HL-60 (cell line): ENCODE measurements around the gene VOPP1.

ENCODE experiments used
- GABPA ChIP-seq: IDR thresholded peaks from 2 replicates; pipeline ENCODE4 v1.6.1; 2012; ENCODE audit warnings: low read depth
- POLR2AphosphoS5 ChIP-seq: IDR thresholded peaks from 2 replicates; pipeline ENCODE4 v1.6.1; 2012; ENCODE audit warnings: low read depth
- SPI1 ChIP-seq: IDR thresholded peaks from 2 replicates; pipeline ENCODE4 v1.6.1; 2012; ENCODE audit warnings: low read depth, mild to moderate bottlenecking, borderline replicate concordance
- TF ChIP-seq, protein P1 (sequence below): IDR thresholded peaks from one replicate; pipeline ENCODE4 v1.5.1; 2011; ENCODE audit warnings: low read length, control low read depth, inconsistent platforms; ENCODE audit not compliant: insufficient read depth
- TF ChIP-seq, protein P2 (sequence below): IDR thresholded peaks from 2 replicates; pipeline ENCODE4 v1.6.1; 2012; ENCODE audit warnings: low read depth; ENCODE audit not compliant: insufficient replicate concordance

DNA sequence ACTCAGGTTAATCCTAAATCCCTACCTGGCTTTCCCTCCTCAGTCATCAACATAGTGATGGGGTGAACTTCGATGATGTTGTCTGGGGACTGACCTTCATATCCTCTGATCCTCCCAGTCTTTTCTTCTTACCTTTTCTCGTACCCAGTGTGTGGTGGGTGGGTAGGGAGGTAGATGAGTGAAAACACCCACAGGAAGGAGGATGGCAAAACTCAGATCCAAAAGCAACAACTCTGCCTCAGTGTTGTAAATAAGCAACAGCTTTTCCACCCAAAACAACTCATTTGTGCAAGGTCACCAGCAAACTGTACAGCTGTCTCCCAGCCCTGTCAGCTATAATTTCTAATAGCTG is 38.6 kb downstream of the VOPP1 start:
- TF ChIP-seq, protein P1, sequence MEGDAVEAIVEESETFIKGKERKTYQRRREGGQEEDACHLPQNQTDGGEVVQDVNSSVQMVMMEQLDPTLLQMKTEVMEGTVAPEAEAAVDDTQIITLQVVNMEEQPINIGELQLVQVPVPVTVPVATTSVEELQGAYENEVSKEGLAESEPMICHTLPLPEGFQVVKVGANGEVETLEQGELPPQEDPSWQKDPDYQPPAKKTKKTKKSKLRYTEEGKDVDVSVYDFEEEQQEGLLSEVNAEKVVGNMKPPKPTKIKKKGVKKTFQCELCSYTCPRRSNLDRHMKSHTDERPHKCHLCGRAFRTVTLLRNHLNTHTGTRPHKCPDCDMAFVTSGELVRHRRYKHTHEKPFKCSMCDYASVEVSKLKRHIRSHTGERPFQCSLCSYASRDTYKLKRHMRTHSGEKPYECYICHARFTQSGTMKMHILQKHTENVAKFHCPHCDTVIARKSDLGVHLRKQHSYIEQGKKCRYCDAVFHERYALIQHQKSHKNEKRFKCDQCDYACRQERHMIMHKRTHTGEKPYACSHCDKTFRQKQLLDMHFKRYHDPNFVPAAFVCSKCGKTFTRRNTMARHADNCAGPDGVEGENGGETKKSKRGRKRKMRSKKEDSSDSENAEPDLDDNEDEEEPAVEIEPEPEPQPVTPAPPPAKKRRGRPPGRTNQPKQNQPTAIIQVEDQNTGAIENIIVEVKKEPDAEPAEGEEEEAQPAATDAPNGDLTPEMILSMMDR, result no peak
- no peak for TF ChIP-seq GABPA
- no peak for TF ChIP-seq POLR2AphosphoS5
- TF ChIP-seq, protein P2, sequence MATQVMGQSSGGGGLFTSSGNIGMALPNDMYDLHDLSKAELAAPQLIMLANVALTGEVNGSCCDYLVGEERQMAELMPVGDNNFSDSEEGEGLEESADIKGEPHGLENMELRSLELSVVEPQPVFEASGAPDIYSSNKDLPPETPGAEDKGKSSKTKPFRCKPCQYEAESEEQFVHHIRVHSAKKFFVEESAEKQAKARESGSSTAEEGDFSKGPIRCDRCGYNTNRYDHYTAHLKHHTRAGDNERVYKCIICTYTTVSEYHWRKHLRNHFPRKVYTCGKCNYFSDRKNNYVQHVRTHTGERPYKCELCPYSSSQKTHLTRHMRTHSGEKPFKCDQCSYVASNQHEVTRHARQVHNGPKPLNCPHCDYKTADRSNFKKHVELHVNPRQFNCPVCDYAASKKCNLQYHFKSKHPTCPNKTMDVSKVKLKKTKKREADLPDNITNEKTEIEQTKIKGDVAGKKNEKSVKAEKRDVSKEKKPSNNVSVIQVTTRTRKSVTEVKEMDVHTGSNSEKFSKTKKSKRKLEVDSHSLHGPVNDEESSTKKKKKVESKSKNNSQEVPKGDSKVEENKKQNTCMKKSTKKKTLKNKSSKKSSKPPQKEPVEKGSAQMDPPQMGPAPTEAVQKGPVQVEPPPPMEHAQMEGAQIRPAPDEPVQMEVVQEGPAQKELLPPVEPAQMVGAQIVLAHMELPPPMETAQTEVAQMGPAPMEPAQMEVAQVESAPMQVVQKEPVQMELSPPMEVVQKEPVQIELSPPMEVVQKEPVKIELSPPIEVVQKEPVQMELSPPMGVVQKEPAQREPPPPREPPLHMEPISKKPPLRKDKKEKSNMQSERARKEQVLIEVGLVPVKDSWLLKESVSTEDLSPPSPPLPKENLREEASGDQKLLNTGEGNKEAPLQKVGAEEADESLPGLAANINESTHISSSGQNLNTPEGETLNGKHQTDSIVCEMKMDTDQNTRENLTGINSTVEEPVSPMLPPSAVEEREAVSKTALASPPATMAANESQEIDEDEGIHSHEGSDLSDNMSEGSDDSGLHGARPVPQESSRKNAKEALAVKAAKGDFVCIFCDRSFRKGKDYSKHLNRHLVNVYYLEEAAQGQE, result no peak
- TF ChIP-seq SPI1, result no peak
